SU-DHL-6 (cell line): ENCODE results near the gene MACF1.
"Not testable (repeated sequence)": the region's sequence is repeated elsewhere in the genome, so short reads cannot be mapped to it uniquely, and the experiment has no call there.

Experiments
- EZH2phosphoT487 ChIP-seq: fragments of 200-600 bp; sonication (generic), shearing (Covaris generic); conservative IDR thresholded peaks from 2 replicates; pipeline ENCODE4 v1.6.1; 2018; ENCODE audit warnings: mild to moderate bottlenecking, antibody characterized with exemption, low read length, moderate library complexity, mixed read lengths
- TF ChIP-seq, protein P1 (sequence below): fragments of 200-600 bp; sonication (generic); IDR thresholded peaks from one replicate; pipeline ENCODE4 v1.5.1; 2017; ENCODE audit warnings: antibody characterized with exemption, mild to moderate bottlenecking, low read length, moderate library complexity; ENCODE audit not compliant: insufficient read depth, poor library complexity, severe bottlenecking

DNA sequence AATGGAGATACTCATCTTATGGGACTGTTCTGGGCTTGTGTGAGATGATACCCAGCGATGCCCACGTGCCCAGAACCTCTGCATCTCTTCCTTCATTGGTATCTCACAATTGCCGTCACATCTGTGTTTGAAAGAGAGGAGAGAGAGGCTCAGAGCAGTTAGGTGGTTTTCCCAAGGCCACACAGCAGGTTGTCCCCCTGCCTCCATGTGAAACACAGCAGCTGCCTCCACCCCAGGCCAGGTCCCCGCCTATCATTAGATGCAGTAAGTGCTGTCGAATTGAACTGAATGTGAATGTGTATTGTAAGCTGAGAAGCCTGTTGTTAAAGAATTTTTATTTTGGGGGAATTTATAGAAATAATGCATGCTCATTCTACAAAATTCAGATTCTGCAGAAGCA lies 292.0 kb downstream of the MACF1 start:
- TF ChIP-seq, protein P1, sequence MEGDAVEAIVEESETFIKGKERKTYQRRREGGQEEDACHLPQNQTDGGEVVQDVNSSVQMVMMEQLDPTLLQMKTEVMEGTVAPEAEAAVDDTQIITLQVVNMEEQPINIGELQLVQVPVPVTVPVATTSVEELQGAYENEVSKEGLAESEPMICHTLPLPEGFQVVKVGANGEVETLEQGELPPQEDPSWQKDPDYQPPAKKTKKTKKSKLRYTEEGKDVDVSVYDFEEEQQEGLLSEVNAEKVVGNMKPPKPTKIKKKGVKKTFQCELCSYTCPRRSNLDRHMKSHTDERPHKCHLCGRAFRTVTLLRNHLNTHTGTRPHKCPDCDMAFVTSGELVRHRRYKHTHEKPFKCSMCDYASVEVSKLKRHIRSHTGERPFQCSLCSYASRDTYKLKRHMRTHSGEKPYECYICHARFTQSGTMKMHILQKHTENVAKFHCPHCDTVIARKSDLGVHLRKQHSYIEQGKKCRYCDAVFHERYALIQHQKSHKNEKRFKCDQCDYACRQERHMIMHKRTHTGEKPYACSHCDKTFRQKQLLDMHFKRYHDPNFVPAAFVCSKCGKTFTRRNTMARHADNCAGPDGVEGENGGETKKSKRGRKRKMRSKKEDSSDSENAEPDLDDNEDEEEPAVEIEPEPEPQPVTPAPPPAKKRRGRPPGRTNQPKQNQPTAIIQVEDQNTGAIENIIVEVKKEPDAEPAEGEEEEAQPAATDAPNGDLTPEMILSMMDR, result not testable (repeated sequence)
- not testable (repeated sequence) for TF ChIP-seq EZH2phosphoT487
